ENCODE measurements around the gene TTC7B. TPM values are rescaled to one million over a fixed set of nuclear protein-coding genes. Genes with fewer than 3 reads are reported as not detected.

Gene TTC7B
- total RNA-seq, 2 experiments from 2014 or later, result 1.2 to 1.3 TPM

DNA sequence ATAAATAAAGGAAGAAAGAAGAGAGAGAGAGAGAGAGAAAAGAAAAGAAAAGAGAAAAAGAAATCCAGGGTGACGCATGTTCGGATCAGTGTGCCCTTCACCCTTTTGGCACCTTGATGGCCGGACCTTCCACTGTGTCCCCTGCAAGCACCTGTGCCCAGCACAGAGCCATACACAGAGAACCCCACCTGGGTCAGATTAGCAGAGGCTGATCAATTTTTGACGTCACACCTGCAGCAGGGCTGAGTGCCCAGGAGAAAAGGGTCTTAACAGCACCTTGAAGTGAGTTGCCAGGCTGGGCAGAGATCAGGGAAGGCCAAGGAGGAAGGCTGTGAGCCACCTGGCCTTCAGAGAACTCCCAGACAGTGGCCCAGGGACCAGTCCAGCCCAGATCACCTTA, 305.0 kb downstream of the TTC7B start:
- Mint-ChIP-seq H3K36me3 (ENCODE audit: low read depth) (no peaks in the 10 kb centered on the region), H3K4me1 (ENCODE audit: low read depth) (no peaks in the 10 kb centered on the region), H3K27me3 (peaks cover 16% of the 10 kb centered on the region), H3K27ac (no peak overlapping the region), H3K9me3 (no peaks in the 10 kb centered on the region), H3K4me3 (no peak overlapping the region)
- no peak for ATAC-seq (ENCODE audit: poor library complexity)
- Histone ChIP-seq H3K4me3 (ENCODE audit: low read length) (no peak overlapping the region), H3K27ac (ENCODE audit: low read depth in 1 of 2, low read length in 2 of 2) (no peak overlapping the region), H3K9me3 (ENCODE audit: control insufficient read depth in 1 of 2, insufficient read depth in 1 of 2, low read length in 2 of 2) (no peaks in the 10 kb centered on the region), H3K27me3 (ENCODE audit: control insufficient read depth in 1 of 2, insufficient read depth in 2 of 2, low read length in 2 of 2) (peaks cover 9 to 13% of the 10 kb centered on the region in 2 experiments), H3K36me3 (ENCODE audit: insufficient read depth, low read length) (no peaks in the 10 kb centered on the region), H3K4me1 (ENCODE audit: insufficient read depth, low read length) (no peaks in the 10 kb centered on the region)
- TF ChIP-seq, protein P1, sequence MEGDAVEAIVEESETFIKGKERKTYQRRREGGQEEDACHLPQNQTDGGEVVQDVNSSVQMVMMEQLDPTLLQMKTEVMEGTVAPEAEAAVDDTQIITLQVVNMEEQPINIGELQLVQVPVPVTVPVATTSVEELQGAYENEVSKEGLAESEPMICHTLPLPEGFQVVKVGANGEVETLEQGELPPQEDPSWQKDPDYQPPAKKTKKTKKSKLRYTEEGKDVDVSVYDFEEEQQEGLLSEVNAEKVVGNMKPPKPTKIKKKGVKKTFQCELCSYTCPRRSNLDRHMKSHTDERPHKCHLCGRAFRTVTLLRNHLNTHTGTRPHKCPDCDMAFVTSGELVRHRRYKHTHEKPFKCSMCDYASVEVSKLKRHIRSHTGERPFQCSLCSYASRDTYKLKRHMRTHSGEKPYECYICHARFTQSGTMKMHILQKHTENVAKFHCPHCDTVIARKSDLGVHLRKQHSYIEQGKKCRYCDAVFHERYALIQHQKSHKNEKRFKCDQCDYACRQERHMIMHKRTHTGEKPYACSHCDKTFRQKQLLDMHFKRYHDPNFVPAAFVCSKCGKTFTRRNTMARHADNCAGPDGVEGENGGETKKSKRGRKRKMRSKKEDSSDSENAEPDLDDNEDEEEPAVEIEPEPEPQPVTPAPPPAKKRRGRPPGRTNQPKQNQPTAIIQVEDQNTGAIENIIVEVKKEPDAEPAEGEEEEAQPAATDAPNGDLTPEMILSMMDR (IDR thresholded peaks at IDR 0.05), result no peak
- POLR2A ChIA-PET, result no interaction called here
- CTCF ChIA-PET, result no interaction called here
- intact Hi-C loops (cut with DNase I, micrococcal nuclease), result no loop called here
- DNase-seq, result no peak

DNA sequence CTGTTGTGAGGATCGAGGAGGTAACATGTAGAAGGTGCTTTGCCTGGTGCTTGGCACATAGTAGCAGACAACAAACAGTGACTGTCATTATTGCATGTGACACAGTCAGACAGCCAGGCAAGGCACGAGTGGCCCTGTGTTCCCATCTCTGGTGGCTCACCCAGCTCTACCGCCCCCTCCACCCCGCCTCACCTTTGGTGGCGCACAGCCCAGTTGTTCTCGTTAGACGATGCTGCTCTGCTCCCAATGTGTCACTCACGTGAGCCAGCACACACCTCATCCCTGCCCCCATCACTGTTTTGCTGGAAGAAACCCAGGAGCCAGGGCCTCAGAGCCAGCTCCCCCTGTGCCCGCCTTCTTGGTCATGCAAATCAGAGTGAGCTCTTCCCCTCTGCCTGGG, 306.1 kb downstream of the TTC7B start:
- CTCF ChIA-PET, result no interaction called here
- Histone ChIP-seq H3K27me3 (ENCODE audit: control insufficient read depth in 1 of 2, insufficient read depth in 2 of 2, low read length in 2 of 2) (peaks cover 9 to 13% of the 10 kb centered on the region in 2 experiments), H3K27ac (ENCODE audit: low read depth in 1 of 2, low read length in 2 of 2) (no peak overlapping the region), H3K4me1 (ENCODE audit: insufficient read depth, low read length) (no peaks in the 10 kb centered on the region), H3K9me3 (ENCODE audit: control insufficient read depth in 1 of 2, insufficient read depth in 1 of 2, low read length in 2 of 2) (no peaks in the 10 kb centered on the region), H3K4me3 (ENCODE audit: low read length) (no peak overlapping the region), H3K36me3 (ENCODE audit: insufficient read depth, low read length) (no peaks in the 10 kb centered on the region)
- Mint-ChIP-seq H3K36me3 (ENCODE audit: low read depth) (no peaks in the 10 kb centered on the region), H3K27ac (no peak overlapping the region), H3K4me3 (no peak overlapping the region), H3K27me3 (peaks cover 16% of the 10 kb centered on the region), H3K4me1 (ENCODE audit: low read depth) (no peaks in the 10 kb centered on the region), H3K9me3 (no peaks in the 10 kb centered on the region)
- TF ChIP-seq, protein P1 (IDR thresholded peaks at IDR 0.05), result no peak
- intact Hi-C loops (cut with DNase I, micrococcal nuclease), result no loop called here
- ATAC-seq (ENCODE audit: poor library complexity) (no peak), DNase-seq (no peak)
- POLR2A ChIA-PET, result no interaction called here

DNA sequence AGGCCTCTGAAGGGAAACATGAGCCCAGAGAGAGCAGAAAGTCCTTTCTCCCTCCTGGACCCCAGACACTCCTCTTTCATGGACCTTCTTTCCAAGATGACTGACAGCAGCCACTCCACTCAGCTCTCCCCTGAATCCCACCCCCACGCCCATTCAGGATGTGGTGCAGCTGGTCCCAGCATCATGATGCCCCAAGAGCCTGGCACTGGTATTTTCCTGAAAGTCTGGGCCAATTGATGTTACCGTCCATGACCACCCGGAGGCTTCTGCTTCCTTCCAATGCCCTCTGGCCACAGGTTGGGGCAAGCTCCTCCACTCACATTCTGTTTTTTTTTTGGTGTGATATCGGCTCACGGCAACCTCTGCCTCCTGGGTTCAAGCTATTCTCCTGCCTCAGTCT, 306.8 kb downstream of the TTC7B start:
- no peak overlapping the region for H3K4me3 Mint-ChIP-seq
- DNase-seq (no peak), ATAC-seq (ENCODE audit: poor library complexity) (no peak)
- no peaks in the 10 kb centered on the region for H3K4me1 Mint-ChIP-seq (ENCODE audit: low read depth)
- H3K4me3 ChIP-seq (ENCODE audit: low read length), result no peak overlapping the region
- ChIA-PET CTCF (no interaction called here), POLR2A (no interaction called here)
- no peaks in the 10 kb centered on the region for H3K36me3 ChIP-seq (ENCODE audit: insufficient read depth, low read length)
- intact Hi-C loops (cut with DNase I, micrococcal nuclease), result no loop called here
- H3K27ac ChIP-seq (ENCODE audit: low read depth in 1 of 2, low read length in 2 of 2), result no peak overlapping the region
- H3K27me3 ChIP-seq (ENCODE audit: control insufficient read depth in 1 of 2, insufficient read depth in 2 of 2, low read length in 2 of 2), result peaks cover 9 to 13% of the 10 kb centered on the region in 2 experiments
- H3K4me1 ChIP-seq (ENCODE audit: insufficient read depth, low read length), result no peaks in the 10 kb centered on the region
- H3K36me3 Mint-ChIP-seq (ENCODE audit: low read depth), result no peaks in the 10 kb centered on the region
- no peak overlapping the region for H3K27ac Mint-ChIP-seq
- no peaks in the 10 kb centered on the region for H3K9me3 ChIP-seq (ENCODE audit: control insufficient read depth in 1 of 2, insufficient read depth in 1 of 2, low read length in 2 of 2)
- no peaks in the 10 kb centered on the region for H3K9me3 Mint-ChIP-seq
- peaks cover 16% of the 10 kb centered on the region for H3K27me3 Mint-ChIP-seq
- TF ChIP-seq, protein P1 (IDR thresholded peaks at IDR 0.05), result no peak

All from CD4-positive, alpha-beta T cell (primary cell).